Measurements from ENCODE around the gene KCND3.

Gene KCND3

DNA sequence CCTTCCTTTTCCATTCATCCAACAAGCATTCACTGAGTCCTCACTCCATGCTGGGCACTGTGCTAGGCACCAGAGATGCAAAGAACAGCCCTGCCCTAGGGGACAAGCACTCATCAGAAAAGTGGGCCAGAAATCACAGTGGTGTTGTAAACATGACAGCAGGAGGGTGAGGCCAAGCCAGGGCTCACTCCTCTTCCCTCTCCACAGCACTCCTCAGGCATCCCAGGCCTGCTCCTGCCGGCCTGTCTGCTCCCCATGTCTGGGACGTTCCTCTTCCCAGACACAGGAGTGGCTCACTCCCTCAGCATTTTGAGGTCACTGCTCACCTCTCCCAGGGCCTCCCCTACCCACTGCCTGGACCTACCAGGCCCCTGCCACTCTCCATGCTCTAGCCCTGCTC lies 61.8 kb downstream of the KCND3 start:
- TF ChIP-seq, protein P1, sequence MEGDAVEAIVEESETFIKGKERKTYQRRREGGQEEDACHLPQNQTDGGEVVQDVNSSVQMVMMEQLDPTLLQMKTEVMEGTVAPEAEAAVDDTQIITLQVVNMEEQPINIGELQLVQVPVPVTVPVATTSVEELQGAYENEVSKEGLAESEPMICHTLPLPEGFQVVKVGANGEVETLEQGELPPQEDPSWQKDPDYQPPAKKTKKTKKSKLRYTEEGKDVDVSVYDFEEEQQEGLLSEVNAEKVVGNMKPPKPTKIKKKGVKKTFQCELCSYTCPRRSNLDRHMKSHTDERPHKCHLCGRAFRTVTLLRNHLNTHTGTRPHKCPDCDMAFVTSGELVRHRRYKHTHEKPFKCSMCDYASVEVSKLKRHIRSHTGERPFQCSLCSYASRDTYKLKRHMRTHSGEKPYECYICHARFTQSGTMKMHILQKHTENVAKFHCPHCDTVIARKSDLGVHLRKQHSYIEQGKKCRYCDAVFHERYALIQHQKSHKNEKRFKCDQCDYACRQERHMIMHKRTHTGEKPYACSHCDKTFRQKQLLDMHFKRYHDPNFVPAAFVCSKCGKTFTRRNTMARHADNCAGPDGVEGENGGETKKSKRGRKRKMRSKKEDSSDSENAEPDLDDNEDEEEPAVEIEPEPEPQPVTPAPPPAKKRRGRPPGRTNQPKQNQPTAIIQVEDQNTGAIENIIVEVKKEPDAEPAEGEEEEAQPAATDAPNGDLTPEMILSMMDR (IDR thresholded peaks at IDR 0.05; ENCODE audit: low read depth, low read length, missing control alignments), result no peak
- no peak overlapping the region for H3K4me3 ChIP-seq (ENCODE audit: low read depth, low read length)
- no peak for DNase-seq (ENCODE audit: low read depth)

DNA sequence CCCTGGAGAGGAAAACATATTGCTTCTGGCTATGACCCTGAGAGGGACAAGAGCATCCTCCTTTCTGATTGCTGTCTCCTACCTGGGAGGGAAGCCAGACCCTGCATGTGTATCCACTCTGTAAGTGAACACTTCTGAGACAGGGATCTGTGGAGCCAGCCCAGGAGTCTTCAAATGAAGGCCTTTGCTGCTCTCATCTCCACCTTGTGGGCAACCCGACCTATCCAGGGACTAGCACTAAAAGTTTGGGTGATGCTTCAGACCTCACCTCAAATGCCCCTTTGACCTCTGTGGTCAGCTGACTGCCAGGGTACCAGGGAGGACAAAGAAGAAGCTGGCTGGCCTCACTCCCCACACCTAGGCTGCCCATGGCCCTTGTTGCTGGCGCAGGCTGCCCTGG lies 64.7 kb downstream of the KCND3 start:
- DNase-seq (ENCODE audit: low read depth), result no peak

DNA sequence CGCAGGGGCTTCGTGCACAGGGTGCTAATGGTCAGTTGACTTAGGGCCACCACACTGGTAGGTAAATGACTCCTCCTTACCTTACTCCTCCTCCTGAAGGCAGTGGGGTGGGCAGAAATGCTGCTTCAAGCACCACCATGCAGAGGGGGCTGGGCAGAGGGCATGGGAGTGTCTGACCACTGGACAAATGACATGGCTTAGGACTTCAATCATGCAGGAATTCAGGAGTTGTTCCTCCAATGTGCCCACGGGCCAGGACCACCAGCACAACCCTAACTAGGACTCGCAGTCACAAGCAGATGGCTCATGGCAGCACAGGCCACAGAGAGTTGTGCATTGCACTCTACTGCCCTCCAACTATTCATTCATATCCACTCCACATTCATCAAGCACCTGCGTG lies 65.7 kb downstream of the KCND3 start:
- no peak overlapping the region for H3K4me3 ChIP-seq (ENCODE audit: low read depth, low read length)
- TF ChIP-seq, protein P1 (IDR thresholded peaks at IDR 0.05; ENCODE audit: low read depth, low read length, missing control alignments), result no peak
- DNase-seq (ENCODE audit: low read depth), result no peak

More for the DNA sequence above, 64.7 kb downstream of the KCND3 start:
- TF ChIP-seq, protein P1 (IDR thresholded peaks at IDR 0.05; ENCODE audit: low read depth, low read length, missing control alignments), result no peak
- no peak overlapping the region for H3K4me3 ChIP-seq (ENCODE audit: low read depth, low read length)

DNA sequence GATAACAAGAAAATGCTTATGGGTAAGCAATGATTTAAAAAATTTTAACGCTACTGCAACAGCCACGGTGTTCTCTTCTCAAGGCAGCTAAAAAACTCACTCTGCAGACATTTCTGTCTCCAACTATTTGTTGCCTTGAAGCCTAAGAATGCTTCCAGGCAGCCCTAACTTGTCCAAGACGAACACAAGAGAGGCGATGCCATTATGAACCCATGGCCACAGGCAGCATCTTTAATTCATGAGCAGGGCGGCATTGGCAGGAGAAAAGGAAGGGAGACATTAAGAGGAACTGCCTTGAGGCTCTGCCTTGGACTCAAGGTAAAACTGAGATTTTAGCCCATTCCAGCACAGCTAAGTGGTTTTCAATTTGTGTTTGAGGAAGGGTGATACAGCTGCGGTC lies 67.5 kb downstream of the KCND3 start:
- TF ChIP-seq, protein P1 (IDR thresholded peaks at IDR 0.05; ENCODE audit: low read depth, low read length, missing control alignments), result no peak
- no peak for DNase-seq (ENCODE audit: low read depth)
- no peak overlapping the region for H3K4me3 ChIP-seq (ENCODE audit: low read depth, low read length)

DNA sequence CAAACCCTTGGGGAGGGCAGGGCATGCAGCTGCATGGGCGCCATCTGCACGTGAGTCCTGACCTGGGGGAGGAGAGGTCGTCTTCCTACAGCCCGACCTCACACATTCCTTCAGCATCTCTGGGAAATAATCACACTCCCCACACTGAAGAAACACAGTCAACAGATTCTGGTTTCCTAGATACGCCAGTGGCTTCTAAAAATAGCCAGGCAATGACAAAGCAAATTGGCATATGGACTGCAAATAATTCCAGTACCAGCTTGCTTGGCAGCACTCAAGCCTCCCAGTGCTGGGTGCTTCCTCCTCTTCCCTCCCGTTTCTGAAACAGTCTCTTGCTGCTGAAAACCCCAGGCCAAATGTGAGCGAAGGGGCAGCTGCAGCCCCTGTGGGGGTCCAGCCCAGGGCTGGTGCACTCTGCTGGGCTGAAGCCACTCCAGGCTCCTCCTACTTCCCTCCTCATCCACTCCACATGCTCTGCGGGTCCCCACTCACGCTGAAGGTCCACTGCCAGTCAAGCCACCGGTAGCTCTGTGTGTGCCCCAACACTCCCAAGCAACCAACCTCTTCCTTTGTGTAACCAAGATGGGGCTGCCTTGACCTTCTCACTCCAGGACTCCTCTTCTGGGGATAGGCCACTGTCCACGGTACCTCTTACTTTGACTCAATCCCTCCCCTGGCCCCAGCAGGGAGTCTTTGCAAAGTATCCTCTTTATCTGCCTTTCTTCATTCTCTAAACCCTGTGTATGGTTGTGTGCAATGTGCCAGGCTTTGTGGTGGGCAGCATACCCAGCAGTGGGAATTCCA lies 69.0 kb downstream of the KCND3 start:
- DNase-seq (ENCODE audit: low read depth), result no peak
- no peak overlapping the region for H3K4me3 ChIP-seq (ENCODE audit: low read depth, low read length)
- TF ChIP-seq, protein P1 (IDR thresholded peaks at IDR 0.05; ENCODE audit: low read depth, low read length, missing control alignments), result no peak

DNA sequence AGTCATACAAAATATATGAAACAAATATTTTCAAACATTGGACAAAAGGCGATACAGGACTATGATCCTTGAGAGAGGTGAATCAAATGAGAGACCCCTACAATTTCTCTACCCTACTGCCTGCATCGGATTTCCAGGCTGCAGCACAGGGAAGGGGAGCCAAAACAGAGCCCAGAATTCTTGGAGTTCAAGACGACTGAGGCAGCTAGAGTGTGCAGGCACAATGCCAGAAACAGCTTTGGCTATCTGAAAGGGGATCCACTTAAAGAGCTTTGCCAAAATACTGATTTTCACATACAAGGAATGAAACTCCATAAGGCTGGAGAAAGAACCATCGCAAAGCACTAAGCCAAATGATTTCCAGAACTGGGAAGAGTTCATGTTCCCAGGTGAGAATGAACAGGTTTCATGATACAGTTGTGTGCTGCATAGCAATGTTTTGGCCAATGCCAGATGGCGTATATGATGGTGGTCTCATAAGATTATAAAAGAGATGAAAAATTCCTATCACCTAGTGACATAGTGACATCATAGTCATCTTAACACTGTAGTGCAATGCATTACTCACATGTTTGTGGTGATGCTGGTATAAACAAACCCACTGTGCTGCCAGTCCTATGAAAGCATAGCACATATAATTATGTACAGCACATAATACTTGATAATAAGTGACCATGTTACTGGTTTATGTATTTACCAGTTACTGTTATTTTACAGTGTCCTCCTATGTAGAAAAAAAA lies 77.5 kb downstream of the KCND3 start:
- DNase-seq (ENCODE audit: low read depth), result no peak
- TF ChIP-seq, protein P1 (IDR thresholded peaks at IDR 0.05; ENCODE audit: low read depth, low read length, missing control alignments), result no peak
- no peak overlapping the region for H3K4me3 ChIP-seq (ENCODE audit: low read depth, low read length)
